Calu3 (cell line): ENCODE data around the gene SLC7A4. TPM values are rescaled to one million over a fixed set of nuclear protein-coding genes. Genes with fewer than 3 reads are reported as not detected.
"Not testable (repeated sequence)": the region's sequence is repeated elsewhere in the genome, so short reads cannot be mapped to it uniquely, and the experiment has no call there.

Experiments
- BruUV-seq: library from RNA; stranded (reverse); fragments of 400-500 nt; replicated peaks from 2 replicates; lab custom pipeline; 2021; lab: Mats Ljungman, UMichigan
- CTCF ChIA-PET: fragments of 300-600 bp; sonication (Branson Sonifier 250); formaldehyde crosslinking; loops from one replicate; lab custom pipeline; 2022; ENCODE audit warnings: antibody characterized with exemption; lab: Charles Lee
- DNase-seq: peaks from one replicate; pipeline ENCODE4 v3.0.0; 2022
- H3K27ac Mint-ChIP-seq: one replicate; pipeline ENCODE4 v1.8.0; 2022; ENCODE audit warnings: mixed read lengths; ENCODE audit not compliant: unreplicated experiment
- H3K27me3 Mint-ChIP-seq: one replicate; pipeline ENCODE4 v1.8.0; 2022; ENCODE audit warnings: mixed read lengths; ENCODE audit not compliant: unreplicated experiment
- H3K36me3 Mint-ChIP-seq: one replicate; pipeline ENCODE4 v1.8.0; 2022; ENCODE audit warnings: mild to moderate bottlenecking, moderate library complexity, mixed read lengths; ENCODE audit not compliant: insufficient read depth, unreplicated experiment
- H3K4me1 Mint-ChIP-seq: one replicate; pipeline ENCODE4 v1.8.0; 2022; ENCODE audit warnings: mild to moderate bottlenecking, low read depth, mixed read lengths; ENCODE audit not compliant: unreplicated experiment
- H3K4me3 Mint-ChIP-seq: one replicate; pipeline ENCODE4 v1.8.0; 2022; ENCODE audit warnings: mild to moderate bottlenecking, low read depth, moderate library complexity, mixed read lengths; ENCODE audit not compliant: unreplicated experiment
- H3K9me3 Mint-ChIP-seq: one replicate; pipeline ENCODE4 v1.8.0; 2022; ENCODE audit warnings: low read depth, mixed read lengths; ENCODE audit not compliant: unreplicated experiment
- CTCF ChIP-seq: fragments of 200-600 bp; IDR thresholded peaks from one replicate; pipeline ENCODE4 v1.8.0; 2022; ENCODE audit warnings: antibody characterized with exemption; ENCODE audit not compliant: unreplicated experiment
- intact Hi-C: fragments of 100-400 bp; cut with micrococcal nuclease; formaldehyde crosslinking; loops from one replicate; pipeline ENCODE4 v1.10.0; 2022; ENCODE audit not compliant: unreplicated experiment
- total RNA-seq: library from RNA; stranded (reverse); gene quantifications from 2 replicates; pipeline ENCODE4 v1.2.3, GENCODE V29; 2022

Gene SLC7A4
- total RNA-seq, 1 experiment from 2014 or later: 0.14 TPM

GRCh38 chr22:21052715-21053459, 20.5 kb upstream of the SLC7A4 start:
- Mint-ChIP-seq H3K36me3 (peaks cover 5% of the 10 kb centered on the region), H3K27ac (no peak overlapping the region), H3K27me3 (peaks cover 66% of the 10 kb centered on the region), H3K4me1 (no peaks in the 10 kb centered on the region), H3K4me3 (no peak overlapping the region), H3K9me3 (no peaks in the 10 kb centered on the region)
- intact Hi-C loops: no loop called here
- CTCF ChIA-PET: interaction anchor here (0.9 kb wide), 1 partner anchor 20 kb away, joined by 3 read pairs; no protein-coding TSS in a partner anchor
- BruUV-seq: no TSS peak
- no peak for TF ChIP-seq CTCF
- DNase-seq: no peak

DNA sequence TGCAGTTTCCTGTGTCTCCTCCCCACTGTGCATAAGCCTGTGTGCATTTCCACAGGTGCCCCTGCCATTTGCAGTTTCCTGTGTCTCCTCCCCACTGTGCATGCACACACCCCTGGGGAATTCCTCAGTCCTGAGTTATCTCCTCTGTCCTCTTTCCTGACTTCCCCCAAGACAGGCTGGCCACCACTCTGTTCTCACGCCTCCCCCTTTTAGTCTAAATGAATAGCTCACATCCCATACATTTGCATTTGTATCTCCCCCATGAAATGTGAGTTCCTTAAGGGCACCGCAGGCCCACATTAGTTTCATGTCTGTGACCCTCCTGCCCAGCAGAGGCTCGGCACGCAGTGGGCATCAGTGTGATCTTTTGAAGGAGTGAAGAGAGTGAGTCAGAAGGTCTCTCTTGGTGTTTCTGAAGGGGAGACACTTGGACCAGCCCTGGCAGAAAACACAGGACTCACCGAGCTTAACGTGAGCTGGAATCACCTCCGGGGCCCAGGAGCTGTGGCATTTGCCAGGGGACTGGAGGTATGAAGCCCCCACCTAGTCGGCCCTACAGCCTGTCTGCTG, 19.6 kb upstream of the SLC7A4 start:
- DNase-seq: no peak
- Mint-ChIP-seq H3K4me1 (no peaks in the 10 kb centered on the region), H3K27ac (no peak overlapping the region), H3K27me3 (peaks cover 61% of the 10 kb centered on the region), H3K9me3 (no peaks in the 10 kb centered on the region), H3K4me3 (no peak overlapping the region), H3K36me3 (peaks cover 5% of the 10 kb centered on the region)
- intact Hi-C loops: no loop called here
- no TSS peak for BruUV-seq
- TF ChIP-seq CTCF: no peak
- CTCF ChIA-PET: interaction anchor here (0.6 to 0.9 kb wide), 2 partner anchors 19 to 241 kb away, joined by 3 to 4 read pairs; no protein-coding TSS in a partner anchor

- peaks cover 5% of the 10 kb centered on the region for H3K36me3 Mint-ChIP-seq
- no peak overlapping the region for H3K4me3 Mint-ChIP-seq
- CTCF ChIA-PET: no interaction called here
- DNase-seq: no peak
- no peaks in the 10 kb centered on the region for H3K9me3 Mint-ChIP-seq
- no TSS peak for BruUV-seq
- no peaks in the 10 kb centered on the region for H3K4me1 Mint-ChIP-seq
- intact Hi-C loops: no loop called here
- H3K27me3 Mint-ChIP-seq: peaks cover 55% of the 10 kb centered on the region
- no peak overlapping the region for H3K27ac Mint-ChIP-seq
- no peak for TF ChIP-seq CTCF
Observed at GRCh38 chr22:21051145-21051830, 18.9 kb upstream of the SLC7A4 start.

DNA sequence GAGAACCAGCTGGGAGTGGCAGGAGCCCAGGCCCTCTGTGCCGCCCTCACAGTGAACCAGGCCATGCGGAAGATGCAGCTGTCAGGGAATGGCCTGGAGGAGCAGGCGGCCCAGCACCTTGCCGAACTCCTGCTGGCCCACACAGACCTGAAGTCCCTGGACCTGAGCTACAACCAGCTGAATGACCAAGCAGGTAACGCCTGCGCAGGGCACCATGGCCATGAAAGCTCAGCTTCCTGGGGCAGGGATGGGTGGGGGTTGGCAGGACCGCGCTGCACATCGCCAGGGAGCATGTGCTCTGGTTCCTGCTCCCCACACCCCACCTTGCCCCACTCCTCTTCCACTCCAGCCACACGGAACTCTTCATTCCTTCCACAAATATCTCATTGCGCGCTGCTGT, 16.6 kb upstream of the SLC7A4 start:
- BruUV-seq, DNase-seq, intact Hi-C loops, H3K36me3 Mint-ChIP-seq, H3K27ac Mint-ChIP-seq, CTCF ChIA-PET, H3K4me3 Mint-ChIP-seq, H3K9me3 Mint-ChIP-seq: not testable (repeated sequence)
- peaks cover 31% of the 10 kb centered on the region for H3K27me3 Mint-ChIP-seq
- peaks cover 21% of the 10 kb centered on the region for H3K4me1 Mint-ChIP-seq

GRCh38 chr22:21048448-21048847, 16.1 kb upstream of the SLC7A4 start:
- BruUV-seq, H3K4me3 Mint-ChIP-seq, DNase-seq, CTCF ChIA-PET, H3K9me3 Mint-ChIP-seq, H3K27ac Mint-ChIP-seq, H3K36me3 Mint-ChIP-seq, intact Hi-C loops: not testable (repeated sequence)
- Mint-ChIP-seq H3K4me1 (peaks cover 26% of the 10 kb centered on the region), H3K27me3 (peaks cover 26% of the 10 kb centered on the region)
